HG02981 (cell line): ENCODE measurements around the gene KBTBD2.
A peak's percentile ranks its signal among the peaks of the same experiment; 100 is the strongest.
"Not testable (repeated sequence)": the region's sequence is repeated elsewhere in the genome, so short reads cannot be mapped to it uniquely, and the experiment has no call there.

Experiments
- ATAC-seq: cut with Tn5 transposase; IDR thresholded peaks from one replicate; pipeline ENCODE4 v1.9.1; 2021; ENCODE audit warnings: mild to moderate bottlenecking, moderate library complexity; ENCODE audit not compliant: unreplicated experiment

KBTBD2 gene

GRCh38 chr7:32893722-32894121, 2.2 kb upstream of the KBTBD2 start:
- no peak for ATAC-seq

DNA sequence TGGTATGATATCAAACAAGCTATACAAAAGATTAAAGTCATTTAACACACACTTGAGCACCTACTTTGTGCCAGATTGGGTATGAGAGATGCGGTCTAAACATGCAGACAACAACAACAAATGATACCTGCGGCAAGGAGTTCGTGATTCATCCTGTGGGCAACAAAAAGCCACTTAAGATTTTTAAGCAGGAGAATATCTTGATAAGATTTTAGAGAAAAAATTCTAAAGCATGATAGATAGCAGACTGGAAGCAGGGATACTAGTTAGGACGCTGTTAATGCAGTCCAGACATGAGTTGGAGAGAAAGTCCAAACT, 1.6 kb upstream of the KBTBD2 start:
- no peak for ATAC-seq

DNA sequence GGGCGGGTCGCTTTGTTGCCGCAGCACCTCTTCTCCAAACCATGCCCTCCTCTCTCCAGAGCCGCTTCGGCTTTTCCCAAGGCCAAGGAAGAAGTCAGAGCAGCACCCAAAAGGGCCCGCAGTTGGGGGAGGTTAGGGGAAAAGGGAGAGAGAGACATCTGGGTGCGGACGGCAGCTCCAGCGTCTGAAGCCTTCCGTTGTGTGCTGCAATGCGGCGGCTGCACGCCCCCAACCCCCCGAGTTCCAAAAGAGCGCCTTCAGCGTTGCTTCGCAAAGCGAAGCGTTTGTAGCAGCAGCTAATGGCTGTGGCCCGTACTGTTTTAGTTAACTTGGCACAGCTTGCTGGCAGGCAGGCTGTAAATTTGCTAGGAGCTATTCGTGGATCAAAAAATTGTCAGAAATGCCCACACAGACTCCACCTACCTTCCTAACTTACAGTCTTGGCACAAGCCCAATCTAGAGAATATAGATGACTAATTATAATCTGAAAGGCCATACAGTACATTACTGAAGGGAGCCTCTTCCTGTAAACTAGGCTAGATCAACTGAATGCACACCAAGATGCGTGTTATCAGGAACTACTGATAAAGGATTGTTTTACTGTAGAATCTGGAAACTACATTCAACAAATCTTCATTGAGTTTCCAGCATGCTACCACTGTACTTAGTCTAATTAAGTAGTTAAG, 1.1 kb upstream of the KBTBD2 start:
- peak; percentile 27 for ATAC-seq

- ATAC-seq = peak; percentile 44
Measured at GRCh38 chr7:32891800-32892520, 400 bp upstream of the KBTBD2 start.

- ATAC-seq = no peak
Measured at GRCh38 chr7:32890793-32891042, 842 bp downstream of the KBTBD2 start.

GRCh38 chr7:32890010-32890792, 1.4 kb downstream of the KBTBD2 start:
- peak; percentile 32 for ATAC-seq

DNA sequence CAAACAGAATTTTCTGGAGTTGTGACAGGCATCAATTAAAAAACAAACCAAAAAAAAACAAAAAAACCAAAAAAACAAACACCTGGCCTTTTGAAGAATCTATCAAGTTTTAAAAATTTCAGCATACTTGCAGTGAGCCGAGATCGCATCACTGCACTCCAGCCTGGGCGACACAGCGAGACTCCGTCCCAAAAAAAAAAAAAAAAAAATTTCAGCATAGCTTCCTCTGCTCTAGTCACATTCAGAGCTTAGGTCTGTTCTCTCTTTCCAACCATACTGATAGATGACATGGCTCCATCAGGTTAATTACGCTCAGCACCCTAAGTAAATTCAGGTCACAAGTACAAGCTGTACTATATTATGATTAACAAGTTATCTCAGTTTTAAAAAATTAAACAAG, 3.1 kb downstream of the KBTBD2 start:
- ATAC-seq = no peak

- ATAC-seq = no peak
Measured at GRCh38 chr7:32887395-32887794, 4.2 kb downstream of the KBTBD2 start.

DNA sequence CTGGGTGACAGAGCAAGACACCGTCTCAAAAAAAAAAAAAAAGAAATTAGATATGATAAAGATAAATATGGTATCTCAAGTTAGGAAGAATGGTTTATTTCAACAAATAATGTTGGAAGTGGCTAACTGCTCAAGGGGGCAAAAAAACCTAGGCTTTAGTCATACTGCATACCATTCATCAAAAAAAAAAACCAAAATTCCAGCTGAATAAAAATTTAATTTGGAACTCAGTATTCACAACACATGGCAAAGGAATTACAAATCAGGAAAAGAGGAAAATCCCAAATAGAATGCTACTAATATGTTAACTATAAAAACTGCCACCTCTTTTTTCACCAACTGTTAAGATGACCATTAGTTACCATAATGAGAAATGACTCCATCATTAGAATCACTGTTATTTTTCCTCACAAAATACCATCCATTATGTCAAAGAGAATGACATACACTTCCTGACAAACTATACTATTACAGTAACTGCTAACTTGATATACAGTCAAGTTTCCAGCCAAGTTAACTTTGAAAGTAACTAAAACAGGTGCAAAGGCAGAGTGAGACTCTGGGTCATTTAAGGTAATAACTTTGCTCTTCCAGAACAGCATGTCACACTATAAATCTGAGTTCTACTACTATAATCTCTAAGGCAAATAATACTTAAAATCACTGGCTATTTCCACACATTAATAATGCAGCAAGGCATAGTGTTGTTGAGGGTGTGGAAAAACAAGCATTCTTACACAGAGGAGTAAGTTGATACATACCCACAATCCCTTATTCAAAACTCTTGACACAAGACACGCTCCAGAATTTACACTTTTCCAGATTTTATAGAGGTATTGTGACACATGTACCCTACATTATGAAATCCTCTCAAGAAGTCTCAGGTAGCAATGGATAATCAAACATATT, 10.2 kb downstream of the KBTBD2 start:
- no peak for ATAC-seq

GRCh38 chr7:32879460-32879859, 12.1 kb downstream of the KBTBD2 start:
- ATAC-seq = no peak

DNA sequence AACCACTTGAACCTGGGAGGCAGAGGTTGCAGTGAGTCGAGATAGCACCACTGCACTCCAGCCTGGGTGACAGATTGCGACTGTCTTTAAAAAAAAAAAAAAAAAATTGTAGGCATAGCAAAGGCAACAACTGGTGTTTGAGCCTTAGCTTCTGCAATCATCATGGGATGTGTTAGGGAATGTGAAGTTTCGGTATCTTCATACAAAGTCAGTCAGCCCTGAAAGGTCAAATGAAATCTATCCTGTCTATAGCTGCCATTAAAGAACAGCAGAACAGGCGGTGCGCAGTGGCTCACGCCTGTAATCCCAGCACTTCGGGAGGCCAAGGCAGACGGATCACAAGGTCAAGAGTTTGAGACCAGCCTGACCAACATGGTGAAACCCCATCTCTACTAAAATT, 13.5 kb downstream of the KBTBD2 start:
- not testable (repeated sequence) for ATAC-seq

- ATAC-seq = no peak
Measured at GRCh38 chr7:32872421-32872820, 19.1 kb downstream of the KBTBD2 start.

DNA sequence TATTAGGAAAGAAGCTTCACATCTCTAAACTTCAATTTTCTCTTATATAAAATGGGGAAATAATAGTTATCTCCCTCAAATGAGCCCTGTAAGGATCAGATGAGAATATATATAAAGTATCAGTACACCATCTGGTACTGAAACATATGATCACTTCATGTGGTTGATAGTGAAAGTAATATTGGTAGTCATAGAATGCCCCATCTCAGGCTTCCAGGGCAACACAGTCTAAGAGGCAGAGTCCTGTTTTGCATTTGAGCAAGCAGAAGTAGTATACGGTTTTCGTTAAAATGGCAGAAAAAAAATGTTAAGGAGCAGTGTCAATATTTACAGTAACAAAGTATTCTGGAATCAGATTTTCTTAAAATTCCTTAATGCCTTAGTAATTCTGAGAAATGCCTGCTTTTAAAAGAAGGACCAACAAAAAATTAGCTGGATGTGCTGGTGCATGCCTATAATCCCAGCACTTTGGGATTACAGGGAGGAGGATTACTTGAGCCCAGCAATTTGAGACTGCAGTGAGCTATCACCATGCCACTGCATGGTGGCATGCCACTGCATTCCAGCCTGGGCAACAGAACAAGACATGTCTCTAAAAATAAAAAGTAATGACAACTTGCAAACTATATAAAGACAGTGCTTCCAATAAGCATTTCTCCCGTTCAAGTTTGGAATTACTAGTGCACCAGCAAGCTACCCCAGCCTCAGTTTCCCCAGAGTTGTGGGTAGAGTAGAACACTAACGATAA, 19.8 kb downstream of the KBTBD2 start:
- peak; percentile 83 for ATAC-seq

- no peak for ATAC-seq
Measured at GRCh38 chr7:32870298-32870697, 21.3 kb downstream of the KBTBD2 start.

DNA sequence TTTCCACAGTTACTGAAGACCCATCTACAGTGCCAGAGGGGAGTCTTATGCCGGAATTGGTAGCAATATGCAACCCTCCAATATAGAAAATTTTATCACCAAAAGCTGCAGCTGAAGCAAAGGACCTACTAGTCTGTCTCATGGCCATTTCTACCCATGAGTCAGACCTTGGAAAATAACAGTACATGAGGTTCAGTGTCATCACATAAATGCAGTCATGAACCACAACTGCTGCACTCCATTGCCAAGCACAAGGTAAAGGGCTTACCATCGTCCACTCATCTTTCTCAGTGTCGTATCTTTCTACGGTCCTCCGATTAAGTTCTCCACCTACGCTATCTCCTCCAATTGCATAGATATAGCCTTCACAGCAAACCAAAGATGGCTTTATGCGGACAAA, 21.8 kb downstream of the KBTBD2 start:
- ATAC-seq = no peak

- no peak for ATAC-seq
Measured at GRCh38 chr7:32868116-32868515, 23.4 kb downstream of the KBTBD2 start.

DNA sequence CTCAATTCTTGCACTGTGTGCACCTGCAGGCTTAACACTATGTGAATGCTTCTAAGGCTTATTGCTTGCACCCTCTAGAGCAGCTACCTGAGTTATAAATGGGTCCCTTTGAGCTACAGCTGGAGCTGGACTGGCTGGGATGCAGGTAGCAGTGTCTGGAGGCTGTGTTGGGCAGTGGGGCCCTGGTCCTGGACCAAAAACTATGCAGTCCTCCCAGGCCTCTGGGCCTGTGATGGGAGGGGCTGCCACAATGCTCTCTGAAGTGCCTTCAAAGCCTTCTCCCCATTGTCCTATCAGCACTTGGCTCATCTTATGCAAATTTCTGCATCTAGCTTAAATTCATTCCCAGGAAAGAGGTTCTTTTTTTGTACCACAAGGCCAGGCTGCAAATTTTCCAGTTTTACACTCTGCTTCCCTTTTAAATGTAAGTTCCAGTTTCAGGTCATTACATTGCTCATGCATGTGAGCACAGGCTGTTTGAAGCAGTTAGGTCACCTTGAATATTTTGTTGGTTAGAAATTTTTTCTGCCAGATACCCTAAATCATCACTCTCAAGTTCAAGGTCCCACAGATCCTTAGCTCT, 26.0 kb downstream of the KBTBD2 start:
- ATAC-seq = no peak

- not testable (repeated sequence) for ATAC-seq
Measured at GRCh38 chr7:32863872-32864271, 27.7 kb downstream of the KBTBD2 start.

GRCh38 chr7:32860090-32860489, 31.5 kb downstream of the KBTBD2 start:
- no peak for ATAC-seq

GRCh38 chr7:32858648-32859047, 32.9 kb downstream of the KBTBD2 start:
- ATAC-seq = no peak
